Sigmoid colon (tissue), 4 donors: Measurements from ENCODE around the gene MYO18B.

ENCODE experiments used
- EP300 ChIP-seq, 4 donors: sonication (generic); formaldehyde crosslinking; IDR thresholded peaks; one replicate each; pipeline ENCODE4 v1.6.1; 2017; ENCODE audit warnings: antibody characterized with exemption in 4 of 4
- POLR2A ChIP-seq, 2 donors: fragments of 450-650 bp; IDR thresholded peaks; one replicate each; pipeline ENCODE4 v1.6.1; 2016; ENCODE audit warnings: antibody characterized with exemption in 2 of 2, mild to moderate bottlenecking in 2 of 2, moderate library complexity in 2 of 2
- POLR2AphosphoS5 ChIP-seq, 4 donors: sonication (generic); formaldehyde crosslinking; IDR thresholded peaks; one replicate each; pipeline ENCODE4 v1.6.1; 2017; ENCODE audit warnings: antibody characterized with exemption in 4 of 4
- TF ChIP-seq, protein P1 (sequence below), 4 experiments: fragments of 450-650 bp in 3 of 4; fragments of 200-600 bp in 1 of 4; IDR thresholded peaks; one replicate each; pipeline ENCODE4 v1.5.1; 2016 to 2019; ENCODE audit warnings: antibody characterized with exemption in 4 of 4, mild to moderate bottlenecking in 3 of 4, moderate library complexity in 2 of 4

DNA sequence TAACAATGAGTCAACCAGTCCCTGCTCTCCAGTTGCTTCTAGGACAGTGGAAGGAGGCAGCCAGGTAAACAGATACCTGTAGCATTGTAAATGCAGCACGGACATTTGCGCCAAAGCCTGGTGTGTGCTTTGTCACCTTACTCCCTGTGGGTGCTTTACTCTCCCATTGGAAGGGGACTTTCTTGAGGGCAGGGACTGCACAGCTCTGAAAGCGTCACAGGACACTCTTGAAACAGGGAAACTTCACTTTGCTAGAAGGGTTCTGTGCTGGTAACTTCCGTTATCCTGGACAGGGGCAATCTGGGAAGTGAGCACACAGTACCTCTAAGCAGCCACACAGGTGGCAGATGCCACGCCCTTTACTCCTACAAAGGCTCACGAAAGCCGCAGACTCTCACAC, 99.8 kb downstream of the MYO18B start:
- TF ChIP-seq, protein P1, sequence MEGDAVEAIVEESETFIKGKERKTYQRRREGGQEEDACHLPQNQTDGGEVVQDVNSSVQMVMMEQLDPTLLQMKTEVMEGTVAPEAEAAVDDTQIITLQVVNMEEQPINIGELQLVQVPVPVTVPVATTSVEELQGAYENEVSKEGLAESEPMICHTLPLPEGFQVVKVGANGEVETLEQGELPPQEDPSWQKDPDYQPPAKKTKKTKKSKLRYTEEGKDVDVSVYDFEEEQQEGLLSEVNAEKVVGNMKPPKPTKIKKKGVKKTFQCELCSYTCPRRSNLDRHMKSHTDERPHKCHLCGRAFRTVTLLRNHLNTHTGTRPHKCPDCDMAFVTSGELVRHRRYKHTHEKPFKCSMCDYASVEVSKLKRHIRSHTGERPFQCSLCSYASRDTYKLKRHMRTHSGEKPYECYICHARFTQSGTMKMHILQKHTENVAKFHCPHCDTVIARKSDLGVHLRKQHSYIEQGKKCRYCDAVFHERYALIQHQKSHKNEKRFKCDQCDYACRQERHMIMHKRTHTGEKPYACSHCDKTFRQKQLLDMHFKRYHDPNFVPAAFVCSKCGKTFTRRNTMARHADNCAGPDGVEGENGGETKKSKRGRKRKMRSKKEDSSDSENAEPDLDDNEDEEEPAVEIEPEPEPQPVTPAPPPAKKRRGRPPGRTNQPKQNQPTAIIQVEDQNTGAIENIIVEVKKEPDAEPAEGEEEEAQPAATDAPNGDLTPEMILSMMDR (IDR thresholded peaks at IDR 0.05), result no peak
- TF ChIP-seq POLR2AphosphoS5 (IDR thresholded peaks at IDR 0.05) (no peak), POLR2A (IDR thresholded peaks at IDR 0.05) (no peak), EP300 (IDR thresholded peaks at IDR 0.05) (no peak)
